K562 (cell line): Measurements from ENCODE around the gene GET4. TPM values are rescaled to one million over a fixed set of nuclear protein-coding genes. Genes with fewer than 3 reads are reported as not detected.

Experiments used
- ATAC-seq: fragments of 200-7000 bp; cut with Tn5 transposase; 3 replicates; pipeline ENCODE4 v1.9.1; 2020; ENCODE audit warnings: moderate library complexity
- BruUV-seq: library from RNA; stranded (reverse); fragments of 400-500 nt; replicated peaks from 2 replicates; lab custom pipeline; 2021; lab: Mats Ljungman, UMichigan
- CTCF ChIA-PET: fragments of 300-600 bp; formaldehyde crosslinking; extraction: SDS; loops from one replicate; lab custom pipeline; 2021; ENCODE audit warnings: low intra/inter-chr PET ratio; lab: Yijun Ruan, JAX
- POLR2A ChIA-PET: fragments of 300-600, 350-650 bp; sonication (Branson Sonifier 250); formaldehyde crosslinking; extraction: SDS; loops from one replicate; lab custom pipeline; 2021; ENCODE audit warnings: antibody characterized with exemption, inconsistent platforms; lab: Yijun Ruan, JAX
- DNase-seq, 4 experiments: peaks; one replicate each; pipeline versions ENCODE4 v3.0.0 to v3.0.0-alpha.2; 2011 to 2018; ENCODE audit warnings: low spot score in 3 of 4, mixed read lengths in 3 of 4; ENCODE audit errors: extremely low read depth in 1 of 4
- FAIRE-seq: peaks from 2 replicates; lab custom pipeline; 2011; peaks lifted over from hg19 to GRCh38; lab: Jason Lieb, UNC
- H2AFZ ChIP-seq: 2 replicates; pipeline ENCODE4 v1.6.0; 2011; ENCODE audit warnings: low read depth, low read length, control low read depth, inconsistent platforms
- H3K27ac ChIP-seq: fragments of 200-600 bp; 3 replicates; pipeline ENCODE4 v1.8.0; 2011; ENCODE audit warnings: low read depth, mild to moderate bottlenecking, control low read depth, inconsistent platforms, low read length, moderate library complexity, mixed read lengths; ENCODE audit errors: extremely low read depth
- H3K27me3 ChIP-seq, 2 experiments: fragments of 300-600 bp in 1 of 2; 2 replicates in 1 of 2; 3 replicates in 1 of 2; pipeline versions ENCODE4 v1.6.0 to v1.8.0; 2011; ENCODE audit warnings: inconsistent platforms in 2 of 2, low read length in 2 of 2, mild to moderate bottlenecking in 1 of 2, mixed read lengths in 1 of 2, moderate library complexity in 1 of 2; ENCODE audit not compliant: control insufficient read depth in 2 of 2, insufficient read depth in 2 of 2
- H3K36me3 ChIP-seq: fragments of 300-600 bp; 3 replicates; pipeline ENCODE4 v1.8.0; 2011; ENCODE audit warnings: mild to moderate bottlenecking, low read length, inconsistent platforms; ENCODE audit not compliant: control insufficient read depth, insufficient read depth
- H3K4me1 ChIP-seq, 2 experiments: fragments of 200-600 bp in 1 of 2; replicated peaks in 1 of 2; 2 replicates in 1 of 2; 3 replicates in 1 of 2; pipeline versions ENCODE4 v1.5.1 to v1.8.0; 2011; ENCODE audit warnings: inconsistent platforms in 2 of 2, low read length in 2 of 2, mild to moderate bottlenecking in 1 of 2, mixed read lengths in 1 of 2, moderate library complexity in 1 of 2; ENCODE audit not compliant: control insufficient read depth in 2 of 2, insufficient read depth in 2 of 2
- H3K4me2 ChIP-seq: 2 replicates; pipeline ENCODE4 v1.6.1; 2011; ENCODE audit warnings: low read length, control low read depth, inconsistent platforms, mixed read lengths; ENCODE audit not compliant: insufficient read depth
- H3K4me3 ChIP-seq: fragments of 200-600 bp; sonication (generic), shearing (Covaris generic); 2 replicates; pipeline ENCODE4 v1.5.1; 2016; ENCODE audit warnings: control low read depth, inconsistent platforms
- H3K79me2 ChIP-seq: fragments of 200-600 bp; 3 replicates; pipeline ENCODE4 v1.8.0; 2011; ENCODE audit warnings: low read length, inconsistent platforms; ENCODE audit not compliant: control insufficient read depth, insufficient read depth
- H3K9ac ChIP-seq, 2 experiments: 2 replicates each; pipeline versions ENCODE4 v1.6.0 to v1.6.1; 2011; ENCODE audit warnings: low read depth in 2 of 2, low read length in 2 of 2, control low read depth in 1 of 2, inconsistent platforms in 1 of 2, mild to moderate bottlenecking in 1 of 2, mixed read lengths in 1 of 2; ENCODE audit not compliant: insufficient read depth in 1 of 2
- H3K9me1 ChIP-seq: one replicate; pipeline ENCODE4 v1.6.0; 2011; ENCODE audit warnings: inconsistent platforms, mild to moderate bottlenecking, low read length, moderate library complexity; ENCODE audit not compliant: control insufficient read depth, insufficient read depth
- H3K9me3 ChIP-seq: replicated peaks from 2 replicates; pipeline ENCODE4 v1.5.1; 2011; ENCODE audit warnings: low read depth, low read length, inconsistent platforms; ENCODE audit not compliant: control insufficient read depth, insufficient read depth
- H4K20me1 ChIP-seq: replicated peaks from 2 replicates; pipeline ENCODE4 v1.6.1; 2011; ENCODE audit warnings: low read length, inconsistent platforms, mixed read lengths; ENCODE audit not compliant: control insufficient read depth, insufficient read depth
- ETV6 ChIP-seq, 3 experiments: fragments of 150-350 bp in 1 of 3; sonication (generic) in 1 of 3; formaldehyde crosslinking in 1 of 3; IDR thresholded peaks; 2 replicates each; pipeline versions ENCODE4 v1.6.1 to v1.8.0; 2014 to 2022; ENCODE audit warnings: borderline replicate concordance in 2 of 3, low read depth in 2 of 3, antibody characterized with exemption in 1 of 3, low read length in 1 of 3, mild to moderate bottlenecking in 1 of 3, missing genetic modification reagents in 1 of 3
- HCFC1 ChIP-seq: IDR thresholded peaks from 2 replicates; pipeline ENCODE4 v1.6.1; 2012; ENCODE audit warnings: low read depth, low read length, improper control_type of control experiment
- MAFG ChIP-seq: fragments of 450-650 bp; conservative IDR thresholded peaks from 2 replicates; pipeline ENCODE4 v1.6.1; 2016; ENCODE audit warnings: missing genetic modification characterization, missing compliant biosample characterization
- MTA2 ChIP-seq: fragments of 450-650 bp; IDR thresholded peaks from 2 replicates; pipeline ENCODE4 v1.6.1; 2016; ENCODE audit warnings: low read depth
- TCF3 ChIP-seq: sonication (generic); formaldehyde crosslinking; IDR thresholded peaks from 2 replicates; pipeline ENCODE4 v1.4.0; 2020; ENCODE audit warnings: mild to moderate bottlenecking, missing genetic modification reagents
- ZNF324 ChIP-seq: fragments of 250-450 bp; sonication (Bioruptor Pico); IDR thresholded peaks from 2 replicates; pipeline ENCODE4 v1.4.0; 2020; ENCODE audit warnings: mild to moderate bottlenecking
- ZNF592 ChIP-seq: fragments of 450-650 bp; IDR thresholded peaks from 2 replicates; pipeline ENCODE4 v1.6.1; 2017; ENCODE audit warnings: antibody characterized with exemption, mild to moderate bottlenecking
- WGBS: fragments of 100-300 bp; shearing (Covaris generic); methylation state at CpG from one replicate; pipeline ENCODE4 v1.1.6; 2016; ENCODE audit warnings: low coverage, mixed read lengths; ENCODE audit not compliant: insufficient coverage; ENCODE audit errors: missing lambda C conversion rate; 5-methylcytosine and 5-hydroxymethylcytosine counted together
- in situ Hi-C: fragments of 300-500 bp; cut with MboI; formaldehyde crosslinking; loops from 4 replicates; pipeline ENCODE4 v1.15.0; 2018; ENCODE audit warnings: inconsistent platforms, mixed read lengths
- intact Hi-C: fragments of 100-400 bp; cut with micrococcal nuclease; formaldehyde crosslinking; loops from 2 replicates; pipeline ENCODE4 v1.14.2; 2022
- polyA plus RNA-seq, 8 experiments: library from polyadenylated mRNA; depleted of rRNA in 4 of 8; stranded (reverse) in 5 of 8; unstranded in 3 of 8; fragments of >200 nt; fragmentation: Nextera tagmentation in 2 of 8; fragmentation: Illumina TruSeq in 1 of 8; extraction: Ambion mirVana in 2 of 8; extraction: Trizol in 1 of 8; gene quantifications; 2 replicates each; pipeline versions ENCODE4 v1.2.1 to v1.2.3, GENCODE V29; 2011 to 2014; ENCODE audit warnings: inconsistent platforms in 1 of 8, missing spikeins in 1 of 8
- total RNA-seq, 7 experiments: library from RNA; depleted of rRNA in 6 of 7; stranded (reverse); fragments of >200 nt in 6 of 7; fragmentation: Illumina TruSeq in 2 of 7; extraction: Trizol in 2 of 7; gene quantifications; 2 replicates each; pipeline versions ENCODE4 v1.2.1 to v1.2.3, GENCODE V29; 2011 to 2021; ENCODE audit warnings: low replicate concordance in 1 of 7
- TF ChIP-seq, protein P1 (sequence below): sonication (generic); formaldehyde crosslinking; IDR thresholded peaks from 2 replicates; pipeline ENCODE4 v1.4.0; 2020; ENCODE audit warnings: mild to moderate bottlenecking, missing genetic modification reagents
- TF ChIP-seq, protein P2 (sequence below): fragments of 200-800 bp; sonication (Bioruptor generic); IDR thresholded peaks from 2 replicates; pipeline ENCODE4 v1.6.1; 2016; ENCODE audit warnings: missing genetic modification characterization, missing compliant biosample characterization

GET4 gene
- total and polyA plus RNA-seq, 9 of the 15 experiments (the other 6 are each of a cell fraction or from before 2014, with no cell fraction given), result 0.99 to 122 (median 40.4) TPM

DNA sequence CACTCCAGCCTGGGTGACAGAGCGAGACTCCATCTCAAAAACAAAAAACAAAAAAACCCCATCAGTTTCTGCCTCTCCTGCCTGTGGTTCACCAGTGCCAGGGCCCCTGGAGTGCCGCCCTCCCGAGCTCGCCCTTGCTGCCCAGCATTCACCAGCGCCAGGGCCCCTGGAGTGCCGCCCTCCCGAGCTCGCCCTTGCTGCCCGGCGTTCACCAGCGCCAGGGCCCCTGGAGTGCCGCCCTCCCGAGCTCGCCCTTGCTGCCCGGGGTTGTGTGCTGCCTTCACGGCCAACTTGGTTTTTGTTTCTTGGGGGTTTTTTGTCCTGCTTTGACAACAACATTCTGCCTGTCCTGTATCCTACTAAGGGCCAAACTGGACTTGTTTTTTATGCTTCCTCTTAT lies 13.2 kb upstream of the GET4 start:
- in situ Hi-C loops, result no loop called here
- no peak overlapping the region for H2AFZ ChIP-seq
- FAIRE-seq, result no peak
- no peaks in the 10 kb centered on the region for H3K27me3 ChIP-seq
- no peak overlapping the region for H3K4me2 ChIP-seq
- no peak for ATAC-seq
- H3K4me1 ChIP-seq, result peaks cover 14 to 26% of the 10 kb centered on the region in 2 experiments; a peak in 4 of 5 replicates
- ChIA-PET POLR2A (interaction anchor here (0.9 to 1.3 kb wide), 2 partner anchors 10 to 162 kb away, joined by 3 read pairs; no protein-coding TSS in a partner anchor), CTCF (no interaction called here)
- H3K27ac ChIP-seq, result no peak overlapping the region
- H3K79me2 ChIP-seq, result no peaks in the 10 kb centered on the region
- 0 out of 2 replicates have a peak, but pooled peaks cover 5% of the 10 kb centered on the region for H4K20me1 ChIP-seq
- H3K36me3 ChIP-seq, result peaks cover 84% of the 10 kb centered on the region
- no TSS peak for BruUV-seq
- H3K9ac ChIP-seq, result no peak overlapping the region
- H3K9me1 ChIP-seq, result peaks cover 4% of the 10 kb centered on the region
- H3K4me3 ChIP-seq, result no peak overlapping the region
- intact Hi-C loops, result no loop called here
- WGBS, result 91% methylated on average over 9 of the region's 16 CpGs
- no peak for DNase-seq
- no peaks in the 10 kb centered on the region for H3K9me3 ChIP-seq
- TF ChIP-seq HCFC1 (no peak), ZNF324 (no peak), TCF3 (CRISPR knock-in tag) (no peak), MTA2 (no peak), MAFG (tag) (no peak), ZNF592 (no peak), ETV6 (IDR thresholded peaks at IDR 0.05; ENCODE audit: borderline replicate concordance in 1 of 2, low read depth in 2 of 2, low read length in 1 of 2) (no peak), ETV6 (CRISPR knock-in tag; IDR thresholded peaks at IDR 0.05; ENCODE audit: borderline replicate concordance) (no peak)
- TF ChIP-seq, protein P1, sequence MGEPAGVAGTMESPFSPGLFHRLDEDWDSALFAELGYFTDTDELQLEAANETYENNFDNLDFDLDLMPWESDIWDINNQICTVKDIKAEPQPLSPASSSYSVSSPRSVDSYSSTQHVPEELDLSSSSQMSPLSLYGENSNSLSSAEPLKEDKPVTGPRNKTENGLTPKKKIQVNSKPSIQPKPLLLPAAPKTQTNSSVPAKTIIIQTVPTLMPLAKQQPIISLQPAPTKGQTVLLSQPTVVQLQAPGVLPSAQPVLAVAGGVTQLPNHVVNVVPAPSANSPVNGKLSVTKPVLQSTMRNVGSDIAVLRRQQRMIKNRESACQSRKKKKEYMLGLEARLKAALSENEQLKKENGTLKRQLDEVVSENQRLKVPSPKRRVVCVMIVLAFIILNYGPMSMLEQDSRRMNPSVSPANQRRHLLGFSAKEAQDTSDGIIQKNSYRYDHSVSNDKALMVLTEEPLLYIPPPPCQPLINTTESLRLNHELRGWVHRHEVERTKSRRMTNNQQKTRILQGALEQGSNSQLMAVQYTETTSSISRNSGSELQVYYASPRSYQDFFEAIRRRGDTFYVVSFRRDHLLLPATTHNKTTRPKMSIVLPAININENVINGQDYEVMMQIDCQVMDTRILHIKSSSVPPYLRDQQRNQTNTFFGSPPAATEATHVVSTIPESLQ (CRISPR knock-in tag), result no peak
- TF ChIP-seq, protein P2, sequence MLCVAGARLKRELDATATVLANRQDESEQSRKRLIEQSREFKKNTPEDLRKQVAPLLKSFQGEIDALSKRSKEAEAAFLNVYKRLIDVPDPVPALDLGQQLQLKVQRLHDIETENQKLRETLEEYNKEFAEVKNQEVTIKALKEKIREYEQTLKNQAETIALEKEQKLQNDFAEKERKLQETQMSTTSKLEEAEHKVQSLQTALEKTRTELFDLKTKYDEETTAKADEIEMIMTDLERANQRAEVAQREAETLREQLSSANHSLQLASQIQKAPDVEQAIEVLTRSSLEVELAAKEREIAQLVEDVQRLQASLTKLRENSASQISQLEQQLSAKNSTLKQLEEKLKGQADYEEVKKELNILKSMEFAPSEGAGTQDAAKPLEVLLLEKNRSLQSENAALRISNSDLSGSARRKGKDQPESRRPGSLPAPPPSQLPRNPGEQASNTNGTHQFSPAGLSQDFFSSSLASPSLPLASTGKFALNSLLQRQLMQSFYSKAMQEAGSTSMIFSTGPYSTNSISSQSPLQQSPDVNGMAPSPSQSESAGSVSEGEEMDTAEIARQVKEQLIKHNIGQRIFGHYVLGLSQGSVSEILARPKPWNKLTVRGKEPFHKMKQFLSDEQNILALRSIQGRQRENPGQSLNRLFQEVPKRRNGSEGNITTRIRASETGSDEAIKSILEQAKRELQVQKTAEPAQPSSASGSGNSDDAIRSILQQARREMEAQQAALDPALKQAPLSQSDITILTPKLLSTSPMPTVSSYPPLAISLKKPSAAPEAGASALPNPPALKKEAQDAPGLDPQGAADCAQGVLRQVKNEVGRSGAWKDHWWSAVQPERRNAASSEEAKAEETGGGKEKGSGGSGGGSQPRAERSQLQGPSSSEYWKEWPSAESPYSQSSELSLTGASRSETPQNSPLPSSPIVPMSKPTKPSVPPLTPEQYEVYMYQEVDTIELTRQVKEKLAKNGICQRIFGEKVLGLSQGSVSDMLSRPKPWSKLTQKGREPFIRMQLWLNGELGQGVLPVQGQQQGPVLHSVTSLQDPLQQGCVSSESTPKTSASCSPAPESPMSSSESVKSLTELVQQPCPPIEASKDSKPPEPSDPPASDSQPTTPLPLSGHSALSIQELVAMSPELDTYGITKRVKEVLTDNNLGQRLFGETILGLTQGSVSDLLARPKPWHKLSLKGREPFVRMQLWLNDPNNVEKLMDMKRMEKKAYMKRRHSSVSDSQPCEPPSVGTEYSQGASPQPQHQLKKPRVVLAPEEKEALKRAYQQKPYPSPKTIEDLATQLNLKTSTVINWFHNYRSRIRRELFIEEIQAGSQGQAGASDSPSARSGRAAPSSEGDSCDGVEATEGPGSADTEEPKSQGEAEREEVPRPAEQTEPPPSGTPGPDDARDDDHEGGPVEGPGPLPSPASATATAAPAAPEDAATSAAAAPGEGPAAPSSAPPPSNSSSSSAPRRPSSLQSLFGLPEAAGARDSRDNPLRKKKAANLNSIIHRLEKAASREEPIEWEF (CRISPR knock-in tag), result no peak
